ENCODE measurements around the gene RANBP10. TPM values are rescaled to one million over a fixed set of nuclear protein-coding genes. Genes with fewer than 3 reads are reported as not detected.

RANBP10 gene
- total RNA-seq, 4 donors from 2014 or later: 5.8 to 12.2 (median 8.6) TPM

- Histone ChIP-seq H3K4me3 (no peak overlapping the region), H3K4me1 (peaks cover 1 to 8% (median 7%) of the 10 kb centered on the region in 4 donors), H3K9me3 (no peaks in the 10 kb centered on the region), H3K27ac (replicated peaks in 1 of 4) (no peak overlapping the region), H3K27me3 (no peaks in the 10 kb centered on the region), H3K36me3 (peaks cover 5 to 48% (median 32%) of the 10 kb centered on the region in 4 donors)
- TF ChIP-seq POLR2A (IDR thresholded peaks at IDR 0.05; ENCODE audit: low read depth) (no peak), EP300 (IDR thresholded peaks at IDR 0.05) (no peak)
- whole genome bisulfite sequencing: 79% methylated on average over 7 of the region's 7 CpGs
- intact Hi-C loops (cut with DNase I): no loop called here
- DNase-seq (ENCODE audit: extremely low spot score): no peak
These were observed 38.4 kb downstream of the RANBP10 start for GRCh38 chr16:67767953-67768352.

- H3K27ac ChIP-seq (replicated peaks in 1 of 4): no peak overlapping the region
- TF ChIP-seq POLR2AphosphoS5 (IDR thresholded peaks at IDR 0.05) (no peak), EP300 (IDR thresholded peaks at IDR 0.05) (no peak), CTCF (IDR thresholded peaks at IDR 0.05) (no peak), POLR2A (IDR thresholded peaks at IDR 0.05; ENCODE audit: low read depth) (no peak)
- no peaks in the 10 kb centered on the region for H3K9me3 ChIP-seq
- WGBS: 98% methylated on average over 4 of the region's 4 CpGs
- H3K4me1 ChIP-seq: peaks cover 0 to 4% (median 0%) of the 10 kb centered on the region in 4 donors
- intact Hi-C loops (cut with DNase I): no loop called here
- H3K36me3 ChIP-seq: peaks cover 5 to 52% (median 30%) of the 10 kb centered on the region in 4 donors
- H3K4me3 ChIP-seq: no peak overlapping the region
- no peaks in the 10 kb centered on the region for H3K27me3 ChIP-seq
- no peak for DNase-seq (ENCODE audit: extremely low spot score)
These were observed 40.1 kb downstream of the RANBP10 start for GRCh38 chr16:67766291-67766690.

- 89% methylated on average over 7 of the region's 7 CpGs for WGBS
- H3K9me3 ChIP-seq: no peaks in the 10 kb centered on the region
- intact Hi-C loops (cut with DNase I): no loop called here
- no peaks in the 10 kb centered on the region for H3K27me3 ChIP-seq
- H3K36me3 ChIP-seq: peaks cover 0 to 47% (median 17%) of the 10 kb centered on the region in 4 donors
- peaks cover 0 to 4% (median 2%) of the 10 kb centered on the region in 4 donors for H3K4me1 ChIP-seq
- no peak overlapping the region for H3K4me3 ChIP-seq
- TF ChIP-seq EP300 (IDR thresholded peaks at IDR 0.05): no peak
- TF ChIP-seq POLR2A (IDR thresholded peaks at IDR 0.05; ENCODE audit: low read depth): no peak
- TF ChIP-seq CTCF (IDR thresholded peaks at IDR 0.05): no peak
- no peak for TF ChIP-seq POLR2AphosphoS5 (IDR thresholded peaks at IDR 0.05)
- no peak overlapping the region for H3K27ac ChIP-seq (replicated peaks in 1 of 4)
- DNase-seq (ENCODE audit: extremely low spot score): no peak
These were observed 42.1 kb downstream of the RANBP10 start for GRCh38 chr16:67764158-67764667.

GRCh38 chr16:67763066-67763465, 43.3 kb downstream of the RANBP10 start:
- intact Hi-C loops (cut with DNase I): no loop called here
- Histone ChIP-seq H3K4me3 (no peak overlapping the region), H3K36me3 (peaks cover 0 to 48% (median 25%) of the 10 kb centered on the region in 4 donors), H3K9me3 (no peaks in the 10 kb centered on the region), H3K27ac (replicated peaks in 1 of 4) (no peak overlapping the region), H3K4me1 (peaks cover 0 to 4% (median 2%) of the 10 kb centered on the region in 4 donors), H3K27me3 (no peaks in the 10 kb centered on the region)
- WGBS: 95% methylated on average over 5 of the region's 5 CpGs
- DNase-seq (ENCODE audit: extremely low spot score): no peak
- TF ChIP-seq EP300 (IDR thresholded peaks at IDR 0.05) (no peak), POLR2AphosphoS5 (IDR thresholded peaks at IDR 0.05) (no peak), POLR2A (IDR thresholded peaks at IDR 0.05; ENCODE audit: low read depth) (no peak), CTCF (IDR thresholded peaks at IDR 0.05) (no peak)

GRCh38 chr16:67762385-67762784, 44.0 kb downstream of the RANBP10 start:
- 100% methylated on average over 2 of the region's 2 CpGs for WGBS
- H3K9me3 ChIP-seq: no peaks in the 10 kb centered on the region
- TF ChIP-seq EP300 (IDR thresholded peaks at IDR 0.05) (no peak), CTCF (IDR thresholded peaks at IDR 0.05) (no peak), POLR2AphosphoS5 (IDR thresholded peaks at IDR 0.05) (no peak), POLR2A (IDR thresholded peaks at IDR 0.05; ENCODE audit: low read depth) (no peak)
- H3K27ac ChIP-seq (replicated peaks in 1 of 4): no peak overlapping the region
- no peak overlapping the region for H3K4me3 ChIP-seq
- DNase-seq (ENCODE audit: extremely low spot score): no peak
- peaks cover 0 to 4% (median 2%) of the 10 kb centered on the region in 4 donors for H3K4me1 ChIP-seq
- peaks cover 0 to 54% (median 28%) of the 10 kb centered on the region in 4 donors for H3K36me3 ChIP-seq
- intact Hi-C loops (cut with DNase I): no loop called here
- H3K27me3 ChIP-seq: no peaks in the 10 kb centered on the region
